ENCODE results near the gene STX12.
"Not testable (repeated sequence)": the region's sequence is repeated elsewhere in the genome, so short reads cannot be mapped to it uniquely, and the experiment has no call there.

Gene STX12

DNA sequence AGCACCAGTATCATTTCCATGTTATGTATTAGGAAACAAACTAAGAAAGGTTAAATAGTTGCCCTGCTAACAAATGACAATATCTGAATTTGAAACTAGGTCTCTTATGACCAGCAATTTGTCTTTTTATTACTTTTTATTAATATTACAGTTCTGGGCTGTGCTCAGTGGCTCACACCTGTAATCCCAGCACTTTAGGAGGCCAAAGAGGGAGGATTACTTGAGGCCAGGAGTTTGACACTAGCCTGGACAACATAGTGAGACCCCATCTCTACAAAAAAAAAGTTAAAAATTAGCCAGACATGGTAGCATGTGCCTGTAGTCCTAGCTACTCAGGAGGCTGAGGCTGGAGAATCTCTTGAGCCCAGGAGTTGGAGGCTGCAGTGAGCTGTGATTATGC lies 3.3 kb downstream of the STX12 start:
- DNase-seq, result not testable (repeated sequence)

DNA sequence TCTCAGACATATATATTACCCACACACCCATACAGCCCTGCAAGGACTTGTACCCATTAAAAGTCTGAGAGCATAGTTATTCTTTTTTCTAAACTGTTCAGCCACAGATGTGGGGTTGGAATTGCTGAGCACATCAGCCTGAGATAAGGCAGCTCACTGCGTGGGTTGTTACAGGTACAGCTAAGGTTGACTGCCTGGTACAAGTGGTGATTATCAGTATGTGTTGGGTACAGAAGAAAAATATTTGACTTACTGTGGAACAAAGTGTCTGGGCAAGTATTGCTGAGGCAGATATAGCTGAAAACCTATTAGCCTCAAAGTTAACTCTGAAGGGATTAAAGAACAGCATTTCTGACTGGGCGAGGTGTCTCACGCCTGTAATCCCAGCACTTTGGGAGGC lies 5.0 kb downstream of the STX12 start:
- DNase-seq, result no peak

DNA sequence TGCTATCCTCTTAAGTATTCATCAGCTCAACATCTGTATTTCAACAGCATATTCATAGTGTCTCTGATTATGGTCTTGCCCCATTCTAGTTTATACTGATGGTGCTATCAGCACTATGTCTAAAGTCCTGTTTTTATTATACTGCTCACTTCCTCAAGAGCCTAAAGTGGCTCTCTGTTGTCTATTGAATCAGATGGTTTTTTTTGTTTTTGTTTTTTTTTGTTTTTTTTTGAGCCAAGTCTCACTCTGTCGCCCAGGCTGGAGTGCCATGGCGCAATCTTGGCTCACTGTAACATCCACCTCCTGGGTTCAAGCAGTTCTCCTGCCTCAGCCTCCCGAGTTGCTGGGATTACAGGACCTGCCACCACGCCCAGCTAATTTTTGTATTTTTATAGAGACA lies 6.1 kb downstream of the STX12 start:
- peak; percentile 61 for DNase-seq

DNA sequence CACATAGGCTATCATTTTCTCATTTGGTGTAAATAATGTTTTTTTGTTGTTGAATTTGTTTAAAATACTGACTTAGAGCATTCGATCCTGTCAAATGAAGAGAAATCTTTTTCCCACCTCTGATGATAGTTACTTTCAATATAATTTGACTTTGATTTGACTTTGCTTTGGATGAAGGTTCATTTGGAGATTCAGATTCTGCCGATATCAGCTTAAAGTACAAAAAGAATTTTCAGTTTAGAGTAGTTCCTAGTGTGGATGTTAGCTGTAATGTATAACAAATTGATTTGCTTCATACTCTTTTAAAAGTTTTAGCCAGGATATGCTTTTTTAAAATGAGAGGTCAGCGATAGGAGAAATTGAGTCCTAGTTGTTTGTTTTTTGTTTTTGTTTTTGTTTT lies 9.9 kb downstream of the STX12 start:
- DNase-seq, result no peak

DNA sequence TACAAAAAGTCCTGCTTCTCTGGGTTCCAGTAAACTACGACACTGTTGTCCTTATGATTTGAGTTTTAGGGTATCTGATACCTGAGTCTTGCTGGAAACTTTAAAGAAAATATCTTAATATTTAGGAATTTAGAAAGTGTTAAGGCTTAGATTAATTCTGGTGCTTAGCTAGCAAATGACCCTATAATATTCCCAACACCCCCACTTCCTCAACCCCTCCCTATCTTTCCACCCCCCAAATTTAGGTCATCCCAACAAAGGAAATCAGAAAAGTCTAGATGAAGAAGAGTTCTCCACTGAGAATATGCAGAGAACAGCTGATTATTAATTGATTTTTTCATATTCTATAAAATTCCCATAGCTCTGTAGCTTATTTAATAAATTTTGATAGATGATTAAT lies 11.7 kb downstream of the STX12 start:
- no peak for DNase-seq

DNA sequence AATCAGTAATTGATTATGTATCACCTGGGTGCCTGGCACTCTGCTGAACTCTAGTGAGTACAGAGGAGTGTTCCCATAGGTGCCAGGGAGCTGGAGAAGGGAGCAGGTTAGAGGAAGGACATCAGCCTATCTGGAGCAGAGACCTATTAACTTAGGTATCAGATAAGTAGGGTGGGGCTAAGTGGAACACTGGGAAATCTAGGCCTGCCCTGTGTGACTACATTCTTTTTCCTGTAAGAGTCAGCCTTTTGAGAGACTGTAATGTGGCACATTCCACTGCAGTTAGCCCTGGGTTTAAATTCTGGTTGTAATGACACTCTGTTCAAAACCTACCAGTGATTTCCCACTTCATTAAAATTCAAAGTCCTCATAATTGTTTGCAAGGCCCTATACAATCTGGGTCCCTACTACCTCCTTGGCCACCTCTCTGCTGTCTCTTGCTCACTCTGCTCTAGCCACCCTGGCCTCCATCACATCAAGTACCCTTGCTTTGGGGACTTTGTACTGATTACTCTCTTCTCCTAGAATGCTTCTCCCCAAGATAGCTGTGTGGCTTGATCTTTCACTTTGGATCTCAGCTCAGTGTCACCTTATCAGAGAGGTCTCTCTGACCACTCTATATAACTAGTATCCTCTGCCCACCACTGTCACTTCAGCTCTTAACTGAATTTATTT lies 12.9 kb downstream of the STX12 start:
- DNase-seq, result no peak

DNA sequence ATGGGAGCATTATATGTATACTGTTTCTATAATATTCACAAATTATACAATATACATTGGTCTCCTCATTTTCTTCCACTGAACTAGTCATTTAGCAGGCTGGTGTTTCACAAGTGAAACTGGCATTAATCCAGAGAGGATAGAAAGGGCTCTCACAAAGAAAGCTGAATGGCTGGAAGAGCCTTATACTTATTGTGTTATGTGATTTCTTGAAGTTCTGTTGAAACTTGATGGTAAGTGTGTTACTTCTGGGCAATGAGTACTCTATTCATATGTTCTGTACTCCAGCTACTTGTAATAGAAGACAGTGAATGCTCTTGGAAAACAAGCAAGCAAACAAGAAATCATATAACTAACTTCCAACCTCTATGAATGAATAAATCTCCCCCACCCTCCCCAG lies 14.9 kb downstream of the STX12 start:
- DNase-seq, result peak; percentile 61

DNA sequence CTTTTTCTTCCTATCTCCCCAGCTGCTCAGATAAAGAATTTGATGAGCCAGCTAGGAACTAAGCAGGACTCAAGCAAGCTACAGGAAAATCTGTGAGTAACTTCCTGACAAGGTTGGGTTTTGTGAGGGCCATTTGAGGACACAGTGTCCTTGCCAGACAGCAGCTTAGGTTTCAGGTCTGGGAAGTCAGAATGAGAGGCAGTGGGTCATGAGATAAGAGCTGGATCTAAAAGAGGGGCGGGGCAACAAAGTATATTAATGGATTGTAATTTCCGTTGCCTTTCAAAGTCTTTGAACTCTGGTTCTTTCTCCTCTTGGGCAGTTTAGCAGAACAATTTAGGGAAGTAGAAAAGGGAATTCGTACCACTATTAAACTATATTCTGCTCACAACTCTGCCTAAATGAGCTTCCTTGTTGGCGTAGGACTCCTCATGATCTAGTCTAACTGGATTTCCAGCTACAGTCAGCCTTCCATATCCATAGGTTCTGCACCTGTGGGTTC lies 16.6 kb downstream of the STX12 start:
- DNase-seq, result peak; percentile 53

DNA sequence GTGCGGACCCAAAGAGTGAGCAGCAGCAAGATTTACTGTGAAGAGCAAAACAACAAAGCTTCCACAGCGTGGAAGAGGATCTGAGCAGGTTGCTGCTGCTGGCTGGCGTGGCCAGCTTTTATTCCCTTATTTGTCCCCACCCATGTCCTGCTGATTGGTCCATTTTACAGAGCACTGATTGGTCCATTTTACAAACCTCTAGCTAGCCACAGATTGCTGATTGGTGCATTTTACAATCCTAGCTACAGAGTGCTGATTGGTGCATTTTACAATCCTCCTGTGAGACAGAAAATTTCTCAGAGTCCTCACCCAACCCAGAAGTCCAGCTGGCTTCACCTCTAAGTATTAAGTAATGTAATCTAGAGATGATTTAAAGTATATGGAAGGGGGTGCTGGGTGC lies 17.3 kb downstream of the STX12 start:
- not testable (repeated sequence) for DNase-seq

DNA sequence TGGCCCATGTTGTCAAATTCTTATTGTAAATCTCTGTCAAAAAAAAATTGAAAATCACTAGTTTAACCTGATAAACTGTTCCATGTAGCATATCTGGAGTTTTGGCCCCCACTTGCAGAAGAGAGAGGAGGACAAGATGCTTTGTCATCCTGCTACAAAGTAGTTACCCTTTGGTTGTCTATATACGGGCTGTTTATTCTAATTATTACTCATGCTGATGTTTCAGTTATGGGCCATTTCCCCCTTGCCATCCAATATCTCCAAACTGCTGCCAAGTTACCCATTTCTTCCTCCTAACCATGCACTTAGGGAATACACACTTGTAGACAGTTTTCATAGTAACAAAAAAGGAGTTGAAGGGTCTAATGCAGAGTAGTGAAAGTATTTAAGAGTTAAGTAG lies 22.6 kb downstream of the STX12 start:
- no peak for DNase-seq

DNA sequence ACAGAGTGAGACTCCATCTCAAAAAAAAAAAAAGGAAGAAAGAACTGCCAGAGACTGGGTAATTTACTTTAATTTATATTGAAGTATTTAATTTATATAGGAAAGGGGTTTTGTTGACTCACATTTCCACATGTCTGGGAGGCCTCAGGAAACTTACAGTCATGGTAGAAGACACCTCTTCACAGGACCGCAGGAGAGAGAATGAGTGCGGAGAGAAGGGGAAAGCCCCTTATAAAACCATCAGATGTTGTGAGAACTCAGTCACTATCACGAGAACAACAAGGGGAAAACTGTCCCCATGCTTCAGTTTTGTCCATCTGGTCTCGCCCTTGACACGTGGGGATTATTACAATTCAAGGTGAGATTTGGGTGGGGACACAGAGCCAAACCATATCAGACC lies 31.8 kb downstream of the STX12 start:
- DNase-seq, result no peak

DNA sequence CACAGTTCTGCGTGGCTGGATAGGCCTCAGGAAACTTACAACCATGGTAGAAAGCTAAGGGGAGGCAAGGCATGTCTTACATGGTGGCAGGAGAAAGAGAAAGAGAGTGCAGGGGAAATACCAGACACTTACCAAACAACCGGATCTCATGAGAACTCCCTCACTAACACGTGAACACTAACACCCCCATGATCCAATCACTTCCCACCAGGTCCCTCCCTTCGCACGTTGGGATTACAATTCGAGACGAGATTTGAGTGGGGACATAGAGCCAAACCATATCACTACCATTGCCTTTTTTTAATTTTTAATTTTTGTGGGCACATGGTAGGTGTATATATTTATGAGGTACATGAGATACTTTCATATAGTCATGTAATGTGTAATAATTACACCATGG lies 33.7 kb downstream of the STX12 start:
- DNase-seq, result no peak

DNA sequence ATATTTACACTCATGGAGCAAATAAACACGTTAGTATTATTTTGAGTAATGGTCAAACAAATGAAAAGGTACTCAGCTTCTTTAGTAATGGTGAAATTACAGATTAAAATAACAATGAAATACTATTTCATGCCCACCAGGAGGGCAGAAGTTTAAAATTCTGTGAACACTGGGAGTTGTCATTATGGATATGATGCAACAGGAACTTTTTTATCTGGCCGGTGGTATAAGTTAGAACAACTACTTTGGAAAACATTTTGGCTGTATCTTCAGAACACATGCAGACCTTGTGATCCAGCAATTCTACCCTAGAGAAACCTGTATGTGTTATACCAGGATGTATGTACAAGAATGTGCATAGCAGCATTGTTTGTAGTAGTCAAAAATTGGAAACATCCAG lies 34.4 kb downstream of the STX12 start:
- DNase-seq, result no peak

DNA sequence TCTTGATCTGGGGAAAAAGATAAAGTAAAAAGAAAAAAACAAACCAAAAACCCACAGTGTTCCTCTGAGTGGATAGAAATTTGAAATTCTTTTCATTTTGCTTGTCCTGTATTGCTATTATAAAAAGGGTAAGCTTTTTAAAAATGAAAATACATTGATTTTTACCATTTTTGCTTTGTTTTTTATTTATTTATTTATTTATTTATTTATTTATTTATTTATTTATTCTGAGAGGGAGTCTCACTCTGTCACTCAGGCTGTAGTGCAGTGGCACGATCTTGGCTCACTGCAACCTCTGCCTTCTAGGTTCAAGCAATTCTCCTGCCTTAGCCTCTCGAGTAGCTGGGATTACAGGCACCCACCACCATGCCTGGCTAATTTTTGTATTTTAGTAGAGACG lies 35.1 kb downstream of the STX12 start:
- not testable (repeated sequence) for DNase-seq

DNA sequence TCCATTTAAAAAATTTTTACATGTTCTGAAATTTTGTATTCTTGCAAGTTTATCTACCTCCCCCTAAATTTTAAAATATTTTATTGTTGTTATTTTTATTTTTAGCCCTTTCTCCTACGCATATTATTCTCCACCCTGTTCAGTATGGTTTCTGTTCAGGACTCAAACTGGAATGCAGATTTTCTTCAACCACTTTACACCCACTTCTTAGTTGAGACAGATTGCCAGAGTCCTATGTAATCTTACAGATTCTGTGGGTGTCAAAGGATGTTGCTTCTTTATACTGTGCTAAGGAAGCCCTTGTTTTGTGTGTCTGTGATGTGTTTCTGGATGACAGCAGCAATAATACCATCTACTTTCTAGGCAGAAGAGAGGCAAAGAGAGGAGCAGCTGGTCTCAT lies 36.9 kb downstream of the STX12 start:
- no peak for DNase-seq

DNA sequence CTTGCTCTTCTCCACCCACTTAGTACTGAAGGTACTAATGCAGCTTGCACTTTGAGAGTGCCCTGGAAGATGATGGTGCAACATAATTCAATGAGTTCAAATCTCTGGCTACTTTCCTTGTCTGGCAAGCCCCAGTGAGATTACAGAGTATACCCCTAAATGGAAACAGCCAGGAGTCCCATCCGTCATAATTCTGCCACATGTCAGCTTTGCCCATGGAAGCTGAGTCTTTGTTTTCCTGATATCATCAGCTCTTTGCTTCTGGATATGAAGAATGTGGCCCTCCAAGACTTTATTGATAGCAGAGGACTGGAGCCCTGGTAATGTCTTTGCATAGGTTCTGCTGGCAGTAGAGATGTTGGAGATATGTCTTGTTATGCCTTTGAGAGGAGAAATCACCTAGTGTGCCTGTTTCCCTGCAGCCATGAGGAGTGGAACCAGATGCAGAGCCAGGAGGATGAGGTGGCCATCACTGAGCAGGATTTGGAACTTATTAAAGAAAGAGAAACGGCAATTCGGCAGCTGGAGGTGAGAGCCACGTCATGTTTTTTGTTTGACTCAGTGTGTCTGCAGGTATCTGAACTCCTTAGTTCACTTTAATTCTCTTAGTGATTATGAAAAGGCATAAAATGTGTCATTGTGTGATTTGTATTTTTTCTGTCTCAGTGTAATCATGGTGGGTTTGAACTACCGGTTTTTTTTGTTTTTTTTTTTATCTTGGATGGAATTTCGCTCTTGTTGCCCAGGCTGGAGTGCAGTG lies 38.9 kb downstream of the STX12 start:
- DNase-seq, result no peak

DNA sequence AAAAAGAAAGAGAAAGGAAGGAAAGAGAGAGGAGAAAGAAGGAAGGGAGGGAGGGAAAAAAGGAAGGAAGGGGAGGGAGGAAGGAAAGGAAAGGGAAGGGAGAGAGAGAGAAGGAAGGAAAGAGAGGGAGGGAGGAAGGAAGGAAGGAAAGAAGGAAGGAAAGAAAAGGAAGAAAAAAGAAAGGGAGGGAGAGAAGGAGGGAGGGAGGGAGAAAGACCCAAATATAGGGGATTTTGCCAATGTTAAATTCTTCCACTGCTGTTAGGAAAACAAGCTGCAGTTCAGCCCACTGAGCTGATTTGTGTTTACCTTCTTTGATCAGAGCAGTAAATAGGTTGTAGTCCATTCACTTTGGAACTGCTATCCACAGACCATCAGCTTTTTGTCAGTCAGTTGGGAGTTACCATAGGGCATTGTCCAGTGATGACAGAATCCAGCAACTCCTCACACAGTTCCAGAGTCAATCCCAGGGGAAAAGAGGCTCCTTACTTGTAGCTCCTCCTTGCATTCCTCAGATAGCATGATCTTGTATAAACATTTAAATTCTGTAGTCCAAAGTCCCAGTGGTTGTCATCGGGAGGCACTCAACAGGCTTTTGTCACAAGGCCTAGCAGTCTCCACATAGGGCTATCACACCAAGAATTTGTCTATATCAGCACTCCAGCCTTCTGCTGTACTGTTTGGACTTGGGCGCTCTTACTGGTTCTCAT lies 44.1 kb downstream of the STX12 start:
- no peak for DNase-seq

DNA sequence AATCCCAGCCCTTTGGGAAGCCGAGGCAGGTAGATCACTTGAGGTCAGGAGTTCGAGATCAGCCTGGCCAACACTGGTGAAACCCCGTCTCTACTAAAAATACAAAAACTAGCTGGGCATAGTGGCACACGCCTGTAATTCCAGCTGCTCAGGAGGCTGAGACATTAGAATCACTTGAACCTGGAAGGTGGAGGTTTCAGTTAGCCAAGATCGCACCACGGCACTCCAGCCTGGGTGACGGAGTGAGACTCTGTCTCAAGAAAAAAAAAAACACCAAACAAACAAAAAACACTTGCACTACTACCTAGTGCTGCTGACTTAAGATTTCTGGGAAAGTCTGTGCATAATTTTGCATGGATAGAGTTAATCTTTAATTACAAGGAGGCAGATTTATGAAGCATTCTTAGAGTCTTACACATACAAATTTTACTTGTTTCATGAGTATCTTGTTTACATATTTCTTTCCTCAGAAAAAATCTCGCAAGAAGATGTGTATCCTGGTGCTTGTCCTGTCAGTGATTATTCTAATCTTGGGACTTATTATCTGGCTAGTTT lies 48.8 kb downstream of the STX12 start:
- no peak for DNase-seq

DNA sequence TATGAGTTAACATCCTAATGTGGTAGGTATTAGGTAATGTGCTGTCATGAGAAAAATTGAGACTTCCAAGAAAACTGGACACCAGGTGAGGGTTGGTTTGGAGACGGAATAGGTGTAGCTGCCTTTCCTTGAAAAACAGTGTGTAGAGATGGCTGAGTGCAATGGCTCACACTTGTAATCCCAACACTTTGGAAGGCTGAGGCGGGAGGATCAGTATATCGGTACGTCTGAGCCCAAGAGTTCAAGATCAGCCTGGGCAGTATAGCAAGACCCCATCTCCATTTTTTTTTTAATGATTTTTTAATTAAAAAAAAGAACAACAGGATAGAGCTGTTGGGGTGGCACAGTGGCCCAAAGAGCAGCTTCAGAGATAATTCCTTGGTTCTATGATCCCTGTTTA lies 50.8 kb downstream of the STX12 start:
- no peak for DNase-seq

DNA sequence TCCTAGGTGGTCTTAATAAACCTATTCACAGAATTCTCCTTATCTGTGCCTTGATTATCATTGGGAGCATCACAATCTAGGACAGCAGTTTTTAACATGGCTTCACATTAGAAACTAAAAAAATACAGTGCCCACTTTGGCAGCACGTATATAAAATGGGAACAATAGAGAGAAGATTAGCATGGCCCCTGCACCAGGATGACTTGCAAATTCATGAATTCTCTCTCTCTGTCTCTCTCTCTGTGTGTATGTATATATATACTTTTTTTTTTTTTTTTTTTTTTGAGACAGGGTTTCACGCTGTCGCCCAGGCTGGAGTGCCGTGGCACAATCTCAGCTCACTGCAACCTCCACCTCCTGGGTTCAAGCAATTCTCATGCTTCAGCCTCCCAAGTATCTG lies 51.4 kb downstream of the STX12 start:
- DNase-seq, result no peak

DNA sequence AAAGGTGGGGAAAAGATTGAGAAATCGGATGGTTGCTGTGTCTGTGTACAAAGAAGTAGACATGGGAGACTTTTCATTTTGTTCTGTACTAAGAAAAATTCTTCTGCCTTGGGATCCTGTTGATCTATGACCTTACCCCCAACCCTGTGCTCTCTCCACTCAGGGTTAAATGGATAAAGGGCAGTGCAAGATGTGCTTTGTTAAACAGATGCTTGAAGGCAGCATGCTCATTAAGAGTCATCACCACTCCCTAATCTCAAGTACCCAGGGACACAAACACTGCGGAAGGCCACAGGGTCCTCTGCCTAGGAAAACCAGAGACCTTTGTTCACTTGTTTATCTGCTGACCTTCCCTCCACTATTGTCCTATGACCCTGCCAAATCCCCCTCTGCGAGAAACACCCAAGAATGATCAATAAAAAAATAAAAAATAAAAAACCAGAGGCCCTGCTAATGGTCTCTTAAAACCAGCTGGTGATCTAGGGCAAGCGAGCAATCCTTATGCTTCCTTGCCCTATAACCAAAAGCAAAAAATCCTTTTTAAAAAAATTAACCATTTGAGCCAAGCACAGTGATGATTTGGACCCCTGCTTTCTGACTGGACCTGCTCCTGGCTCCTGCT lies 56.4 kb downstream of the STX12 start:
- DNase-seq, result not testable (repeated sequence)

DNA sequence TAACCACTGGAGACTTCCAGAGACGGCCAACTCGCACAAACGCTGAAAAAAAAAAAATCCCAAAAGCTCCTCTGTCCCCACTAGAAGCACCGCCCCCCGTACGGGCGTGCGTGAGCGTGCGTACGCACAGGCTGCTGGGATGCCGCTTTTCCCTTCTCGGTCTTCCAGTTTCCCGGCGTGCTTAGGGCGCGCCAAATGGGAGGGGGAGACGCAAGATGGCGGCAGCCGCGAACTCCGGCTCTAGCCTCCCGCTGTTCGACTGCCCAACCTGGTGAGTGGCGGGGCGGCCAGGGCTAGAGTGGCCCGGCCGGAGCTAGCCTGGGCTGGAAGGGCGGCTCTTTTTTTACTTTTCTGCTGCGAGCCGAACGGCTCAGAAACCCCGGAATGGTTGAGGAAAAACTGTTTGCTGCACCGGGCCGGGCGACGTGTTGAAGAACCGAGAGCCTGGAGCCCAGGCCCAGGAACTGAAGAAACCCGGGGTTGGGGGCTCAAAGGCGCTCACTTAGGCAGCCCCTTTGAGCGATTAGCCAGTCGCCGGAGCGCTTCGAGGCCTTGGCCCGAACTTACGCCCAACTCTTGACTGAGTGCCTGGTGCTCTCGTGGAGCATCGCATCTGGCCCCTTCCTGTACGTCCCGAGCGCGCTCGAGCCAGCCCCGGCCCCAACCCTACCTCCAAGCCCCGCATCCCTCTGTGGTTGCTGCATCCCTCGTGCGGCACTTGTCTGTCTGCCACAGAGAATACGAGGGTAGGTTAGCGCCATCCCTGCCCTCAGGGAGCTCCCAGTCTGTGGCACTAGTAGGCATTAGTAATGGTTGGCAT lies 57.8 kb downstream of the STX12 start, which contains the start of gene PPP1R8:
TSS of gene PPP1R8 (plus strand) at position 162 of the 820 bp plus-strand sequence. CDS start at position 216, 54 bp downstream.
- DNase-seq, result peak; percentile 95

Measured in MV-4-11 (cell line).